GM18505 (cell line): ENCODE measurements around the gene ZACN.

ENCODE experiments used
- ATAC-seq: cut with Tn5 transposase; IDR thresholded peaks from one replicate; pipeline ENCODE4 v1.9.1; 2021; ENCODE audit not compliant: unreplicated experiment
- POLR2A ChIP-seq: IDR thresholded peaks from 4 replicates; pipeline ENCODE4 v1.6.1; 2011; ENCODE audit warnings: borderline replicate concordance; ENCODE audit not compliant: insufficient read depth, insufficient read length; ENCODE audit errors: extremely low read depth

ZACN gene

DNA sequence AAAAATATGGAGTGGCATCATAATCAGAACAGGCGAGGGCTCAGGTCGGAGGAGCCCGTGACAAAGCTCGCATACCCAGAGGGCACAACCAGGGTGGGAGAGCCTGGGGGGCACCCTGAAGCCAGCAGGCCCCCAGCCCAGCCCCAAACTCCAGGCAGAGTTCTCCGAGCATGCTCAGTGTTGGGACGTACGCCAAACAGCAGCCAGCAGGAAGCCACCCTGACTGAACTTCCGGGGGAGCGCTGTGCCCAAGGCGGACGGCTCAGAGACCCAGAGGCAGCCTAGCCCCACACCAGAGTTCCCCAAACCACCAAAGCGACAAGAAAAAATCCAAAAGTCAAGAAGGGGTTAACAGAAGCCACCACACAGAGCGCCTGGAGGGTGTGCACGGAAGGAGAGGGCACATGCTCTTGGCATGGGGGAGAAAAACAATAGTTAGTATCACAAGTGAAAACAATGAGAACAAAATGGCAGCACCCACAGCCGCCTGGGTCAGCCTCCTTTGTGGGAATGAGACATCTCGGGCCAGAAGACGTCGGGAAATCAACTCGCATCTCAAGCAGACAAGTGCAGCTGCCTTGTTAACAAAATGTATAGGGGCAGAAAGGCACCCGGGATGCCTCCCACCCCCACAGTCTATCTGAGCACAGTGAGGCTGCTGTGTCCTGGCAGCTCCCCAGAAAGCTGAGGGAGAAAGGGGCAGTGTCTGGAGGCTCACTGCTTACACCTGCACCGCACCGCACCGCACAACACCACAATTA lies 12.7 kb downstream of the ZACN start:
- ATAC-seq = no peak
- no peak for TF ChIP-seq POLR2A

DNA sequence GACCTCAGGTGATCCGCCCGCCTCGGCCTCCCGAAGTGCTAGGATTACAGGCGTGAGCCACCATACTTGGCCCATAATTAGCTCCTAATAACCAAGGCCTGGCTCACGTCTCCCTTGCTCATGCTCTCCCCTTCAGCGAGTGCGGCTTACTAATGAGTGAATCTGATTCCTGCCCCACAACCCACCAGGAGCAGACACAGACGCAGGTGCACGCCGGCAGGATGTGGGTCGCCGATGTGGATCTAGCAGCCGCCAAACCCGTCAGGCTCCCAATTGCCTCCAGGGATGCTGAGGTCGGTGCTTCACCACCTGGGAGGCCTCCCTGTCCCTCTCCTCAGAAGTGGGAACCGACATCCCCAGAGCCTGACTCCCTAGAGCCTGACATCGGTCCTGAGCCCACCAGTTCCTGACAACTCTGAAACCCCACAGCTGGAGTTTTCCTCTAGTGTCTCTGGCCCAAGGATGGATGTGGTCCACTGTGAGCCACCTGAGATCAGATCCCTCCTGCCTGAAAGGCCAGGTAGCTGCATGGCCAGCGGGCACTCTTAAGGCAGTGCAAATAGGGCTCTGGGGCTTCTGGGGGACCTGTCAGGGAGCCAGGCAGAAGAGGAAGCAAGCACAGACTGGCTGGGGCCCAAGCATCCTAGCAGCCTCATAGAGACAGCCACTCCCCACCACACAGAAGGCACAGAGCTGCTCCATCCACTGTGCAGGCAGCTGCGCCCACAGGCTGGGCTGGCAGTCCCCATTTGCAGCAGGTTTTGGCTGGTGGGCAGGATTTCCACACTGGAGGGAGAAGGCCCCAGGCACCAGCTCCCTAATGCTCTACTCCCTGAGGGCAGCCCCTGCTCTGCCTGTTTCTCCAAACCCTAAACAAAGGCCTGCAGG lies 13.8 kb downstream of the ZACN start:
- ATAC-seq = no peak
- TF ChIP-seq POLR2A = no peak

GRCh38 chr17:76094046-76094445 lies 15.1 kb downstream of the ZACN start:
- ATAC-seq = no peak
- no peak for TF ChIP-seq POLR2A

DNA sequence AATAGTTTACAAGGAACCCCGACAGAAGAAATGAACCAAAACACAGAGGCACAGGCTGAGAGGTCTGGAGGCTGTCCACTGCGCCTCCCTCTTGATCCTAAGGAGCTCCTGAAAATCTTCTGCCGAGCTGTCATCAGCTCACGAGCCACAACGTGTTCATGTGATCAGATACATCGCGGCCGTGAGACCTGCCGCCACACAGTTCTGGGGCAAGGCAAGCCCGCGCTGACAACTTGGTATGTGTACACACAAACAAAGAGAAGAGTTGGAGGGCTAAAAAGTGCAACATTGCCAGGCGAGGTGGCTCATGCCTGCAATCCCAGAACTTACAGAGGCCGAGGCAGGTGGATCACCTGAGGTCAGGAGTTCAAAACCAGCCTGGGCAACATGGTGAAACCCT lies 17.0 kb downstream of the ZACN start:
- no peak for TF ChIP-seq POLR2A
- ATAC-seq = no peak

GRCh38 chr17:76097716-76098295 lies 18.8 kb downstream of the ZACN start:
- TF ChIP-seq POLR2A = no peak
- no peak for ATAC-seq

DNA sequence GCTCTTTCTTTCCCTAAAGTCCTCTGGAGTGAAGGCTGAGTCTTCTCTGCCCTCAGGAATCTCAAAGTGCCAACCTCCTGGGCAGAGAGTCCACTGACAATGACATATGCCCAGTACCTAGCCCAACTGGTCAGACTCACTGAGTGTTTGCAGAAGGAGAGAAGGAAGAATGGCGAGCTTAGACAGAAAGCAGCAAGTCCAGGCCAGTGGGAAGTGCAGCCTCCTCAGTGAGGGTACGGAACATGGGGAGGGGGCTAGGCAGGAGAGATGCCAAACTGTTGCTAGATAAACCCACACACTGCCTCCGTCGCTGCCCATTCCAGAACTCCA lies 23.9 kb downstream of the ZACN start:
- no peak for ATAC-seq
- no peak for TF ChIP-seq POLR2A

DNA sequence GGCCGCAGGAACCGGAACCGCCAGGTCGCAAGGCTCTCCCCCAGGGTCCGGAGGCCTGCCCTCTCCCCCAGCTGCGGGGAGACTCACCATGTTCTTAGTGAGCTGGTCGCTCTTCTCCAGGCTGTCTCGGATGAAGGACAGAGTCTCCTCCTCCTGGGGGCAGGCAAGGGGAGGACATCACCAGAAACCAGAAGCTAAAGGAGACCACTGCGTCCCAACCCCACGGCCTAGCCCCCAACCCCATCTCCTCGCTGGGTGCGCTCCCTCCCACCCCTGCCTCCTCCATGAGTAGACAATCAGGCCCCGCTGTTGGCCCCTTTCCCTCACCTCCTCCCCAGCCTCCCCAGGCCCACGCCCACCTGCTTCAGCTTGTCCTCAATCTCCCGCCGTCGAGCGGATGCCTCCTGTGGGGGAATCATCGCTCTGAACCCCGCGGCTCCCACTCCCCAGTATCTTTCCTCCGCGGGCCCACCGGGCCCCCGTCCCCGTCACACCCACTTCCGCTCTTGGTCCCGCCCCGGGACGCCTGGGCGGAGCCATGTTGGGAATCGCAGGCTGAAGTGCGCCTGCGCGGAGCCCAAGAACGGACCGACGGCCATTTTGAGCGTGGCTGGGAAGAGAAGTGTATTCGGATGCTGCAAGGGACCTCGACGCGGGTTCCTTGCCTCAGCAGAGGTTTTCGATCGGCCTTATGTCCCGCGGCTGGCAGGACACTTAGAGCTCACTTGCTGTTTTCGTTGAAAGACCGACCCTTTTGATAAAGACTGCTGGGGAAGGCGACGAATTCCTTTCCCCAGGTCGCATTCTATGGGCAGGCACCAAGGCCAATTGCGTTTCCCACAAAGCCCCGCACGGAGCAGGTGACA lies 24.5 kb downstream of the ZACN start, which contains the start of gene EXOC7:
Gene EXOC7 (minus strand): TSS at position 514 of the 866 bp plus-strand sequence. CDS start 95 bp downstream, at position 419.
- ATAC-seq = peak; percentile 71
- TF ChIP-seq POLR2A = peak; percentile 87

GRCh38 chr17:76104140-76104895 lies 25.3 kb downstream of the ZACN start:
- ATAC-seq = no peak
- no peak for TF ChIP-seq POLR2A

DNA sequence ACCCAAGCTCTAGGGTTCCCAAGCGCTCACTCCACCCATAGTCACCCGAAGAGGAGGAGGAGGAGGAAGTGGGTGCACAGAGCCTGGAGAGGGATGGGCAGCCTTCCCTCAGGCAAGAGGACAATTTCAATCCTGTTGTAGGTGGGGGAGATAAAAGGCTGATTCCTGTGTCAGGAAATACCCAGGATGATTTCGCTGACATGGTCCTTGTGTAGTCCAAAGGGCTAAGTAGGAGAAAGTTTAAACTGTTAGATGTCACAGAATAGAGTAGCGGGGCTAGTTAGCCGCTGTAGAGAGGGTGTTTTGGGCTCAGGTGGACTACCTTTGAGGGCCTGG lies 25.9 kb downstream of the ZACN start:
- no peak for TF ChIP-seq POLR2A
- no peak for ATAC-seq

GRCh38 chr17:76106703-76107102 lies 27.7 kb downstream of the ZACN start:
- no peak for ATAC-seq
- no peak for TF ChIP-seq POLR2A

DNA sequence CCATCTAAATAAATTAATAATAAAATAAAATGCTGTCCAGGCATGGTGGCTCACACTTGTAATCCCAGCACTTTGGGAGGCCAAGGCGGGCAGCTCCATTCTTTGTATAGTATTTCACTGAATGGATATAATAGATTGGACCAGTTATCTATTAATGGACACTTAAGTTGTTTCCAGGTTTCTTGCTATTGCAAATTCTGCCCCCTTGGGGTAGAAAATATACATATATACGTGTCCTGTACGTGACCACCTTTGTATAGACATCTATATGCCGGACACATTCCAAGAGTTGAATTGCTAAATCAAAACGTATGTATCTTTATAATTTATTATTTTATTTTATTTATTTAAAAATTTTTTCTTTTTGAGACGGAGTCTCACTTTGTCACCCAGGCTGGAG lies 28.5 kb downstream of the ZACN start:
- no peak for ATAC-seq
- TF ChIP-seq POLR2A = no peak

- no peak for ATAC-seq
- TF ChIP-seq POLR2A = no peak
These were observed 33.0 kb downstream of the ZACN start for GRCh38 chr17:76111956-76112355.
